Stomach smooth muscle (tissue), 2 donors: Measurements from ENCODE around the gene KLHL7.
"Not testable (repeated sequence)": the region's sequence is repeated elsewhere in the genome, so short reads cannot be mapped to it uniquely, and the experiment has no call there.

Source experiments
- H3K27ac ChIP-seq: one replicate; pipeline ENCODE4 v1.7.0; 2013; ENCODE audit warnings: mild to moderate bottlenecking, low read length, inconsistent platforms
- H3K27me3 ChIP-seq, 2 donors: one replicate each; pipeline ENCODE4 v1.7.0; 2013; ENCODE audit warnings: low read length in 2 of 2; ENCODE audit not compliant: insufficient read depth in 2 of 2, control insufficient read depth in 1 of 2
- H3K36me3 ChIP-seq, 2 donors: one replicate each; pipeline ENCODE4 v1.7.0; 2013; ENCODE audit warnings: low read length in 2 of 2; ENCODE audit not compliant: control insufficient read depth in 2 of 2, insufficient read depth in 2 of 2
- H3K4me1 ChIP-seq: one replicate; pipeline ENCODE4 v1.7.0; 2013; ENCODE audit warnings: low read length; ENCODE audit not compliant: control insufficient read depth, insufficient read depth
- H3K4me3 ChIP-seq, 2 donors: one replicate each; pipeline ENCODE4 v1.7.0; 2013; ENCODE audit warnings: low read length in 2 of 2
- H3K9ac ChIP-seq, 2 donors: one replicate each; pipeline ENCODE4 v1.7.0; 2013; ENCODE audit warnings: low read length in 2 of 2, mild to moderate bottlenecking in 1 of 2
- H3K9me3 ChIP-seq, 2 donors: one replicate each; pipeline ENCODE4 v1.7.0; 2013; ENCODE audit warnings: low read length in 2 of 2; ENCODE audit not compliant: control insufficient read depth in 2 of 2
- donor health status: healthy.
- donor health status: Pancreatic carcinoma.

Gene KLHL7

DNA sequence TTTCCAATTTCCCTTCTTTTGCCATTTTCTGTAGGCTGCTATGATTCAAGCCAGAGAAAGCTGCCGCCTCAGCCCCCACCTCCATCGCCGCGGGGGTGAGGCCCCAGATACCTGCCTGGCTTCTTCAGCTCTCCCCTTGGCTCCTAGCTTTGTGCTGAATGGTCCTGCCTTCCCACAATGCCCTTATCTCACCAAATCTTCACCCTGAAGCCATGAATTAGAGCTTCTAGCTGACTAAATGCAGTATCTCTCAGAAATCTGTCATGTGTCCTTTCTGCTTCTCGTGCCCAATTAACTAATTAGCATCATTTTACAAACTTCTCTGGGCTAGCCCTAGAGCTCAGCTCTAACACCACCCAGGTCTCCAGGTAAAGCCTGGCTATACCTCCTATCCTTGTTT is 108.8 kb downstream of the KLHL7 start:
- Histone ChIP-seq H3K27me3 (no peaks in the 10 kb centered on the region), H3K9ac (no peak overlapping the region), H3K36me3 (no peaks in the 10 kb centered on the region), H3K4me1 (no peaks in the 10 kb centered on the region), H3K4me3 (no peak overlapping the region), H3K9me3 (no peaks in the 10 kb centered on the region), H3K27ac (no peak overlapping the region)

- Histone ChIP-seq H3K9ac (no peak overlapping the region), H3K36me3 (no peaks in the 10 kb centered on the region), H3K4me1 (no peaks in the 10 kb centered on the region), H3K27me3 (no peaks in the 10 kb centered on the region), H3K9me3 (no peaks in the 10 kb centered on the region), H3K27ac (no peak overlapping the region), H3K4me3 (no peak overlapping the region)
Observed at GRCh38 chr7:23214938-23215337, 109.4 kb downstream of the KLHL7 start.

DNA sequence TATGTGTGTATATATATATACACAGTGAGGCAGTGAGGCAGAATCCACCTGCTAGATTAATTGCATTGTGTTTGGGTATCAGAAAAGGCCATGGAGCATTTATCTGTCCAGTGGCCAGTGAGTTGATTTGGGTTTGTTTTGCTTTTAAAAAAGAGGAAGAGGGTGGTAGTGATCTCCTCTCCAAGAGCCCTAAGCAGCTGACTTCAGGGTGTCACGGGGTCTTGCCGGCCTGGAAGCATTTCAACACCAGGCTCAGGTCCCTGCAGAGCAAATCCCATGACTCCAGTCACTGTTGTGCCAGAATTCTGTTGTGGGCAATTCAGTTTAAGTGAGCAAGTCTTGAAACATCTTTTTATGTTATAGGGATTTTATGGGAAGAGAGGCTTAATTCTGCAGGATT is 110.4 kb downstream of the KLHL7 start:
- no peak overlapping the region for H3K4me3 ChIP-seq
- H3K9ac ChIP-seq = no peak overlapping the region
- H3K9me3 ChIP-seq = no peaks in the 10 kb centered on the region
- no peaks in the 10 kb centered on the region for H3K4me1 ChIP-seq
- H3K27me3 ChIP-seq = no peaks in the 10 kb centered on the region
- no peak overlapping the region for H3K27ac ChIP-seq
- no peaks in the 10 kb centered on the region for H3K36me3 ChIP-seq

DNA sequence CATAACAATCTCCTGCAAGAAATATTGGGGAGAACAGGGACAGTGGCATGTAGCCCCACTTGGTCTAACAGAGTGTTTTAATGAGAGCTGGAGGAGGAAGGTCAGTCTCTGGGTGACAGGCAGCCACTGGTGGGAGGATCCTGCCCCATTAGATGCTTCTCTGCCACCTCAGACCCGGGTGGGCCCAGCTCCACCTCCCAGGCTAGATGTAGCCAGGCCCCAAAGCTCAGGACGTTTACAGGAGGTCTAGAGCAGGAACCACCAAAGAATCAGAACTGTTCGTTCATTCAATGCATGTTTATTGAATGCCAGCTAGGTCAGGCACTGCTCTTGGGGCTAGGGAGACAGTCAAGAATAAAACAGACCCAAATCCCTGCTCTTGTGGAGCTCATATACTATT is 112.6 kb downstream of the KLHL7 start:
- no peaks in the 10 kb centered on the region for H3K27me3 ChIP-seq

DNA sequence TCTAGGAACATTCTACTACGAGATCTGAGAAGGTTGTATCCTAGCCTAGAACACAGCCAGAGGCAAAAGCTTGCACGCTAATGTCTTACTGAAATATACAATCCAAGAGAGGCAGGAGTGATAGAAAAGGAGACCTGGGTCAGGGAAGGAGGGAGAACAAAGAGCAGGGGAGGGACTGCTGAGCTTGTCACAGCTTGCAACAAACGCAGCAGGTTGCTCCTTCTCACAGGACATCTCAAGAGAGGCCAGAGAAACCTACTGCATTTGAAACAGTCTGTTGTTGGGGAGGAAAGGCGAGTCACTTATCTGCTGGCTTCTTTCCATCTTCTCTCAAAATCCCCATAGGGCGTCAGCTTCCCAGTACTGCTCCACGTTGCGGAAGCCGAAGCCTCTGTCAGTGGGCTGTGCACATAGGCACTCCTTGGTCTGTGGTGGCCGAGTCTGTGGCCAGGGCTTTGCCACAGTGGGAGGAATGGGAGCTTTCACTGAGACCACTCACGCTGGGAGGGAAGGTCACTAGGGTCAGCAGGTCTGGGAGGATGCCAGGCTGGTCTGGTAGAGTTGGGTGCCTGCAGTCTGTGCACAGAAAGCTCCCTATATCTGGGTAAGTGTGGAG is 115.2 kb downstream of the KLHL7 start:
- no peak overlapping the region for H3K4me3 ChIP-seq
- no peak overlapping the region for H3K27ac ChIP-seq
- no peaks in the 10 kb centered on the region for H3K27me3 ChIP-seq
- no peak overlapping the region for H3K9ac ChIP-seq
- no peaks in the 10 kb centered on the region for H3K36me3 ChIP-seq
- no peaks in the 10 kb centered on the region for H3K9me3 ChIP-seq
- H3K4me1 ChIP-seq = no peaks in the 10 kb centered on the region

More for the DNA sequence above, 112.6 kb downstream of the KLHL7 start:
- H3K27ac ChIP-seq = no peak overlapping the region
- H3K4me1 ChIP-seq = no peaks in the 10 kb centered on the region
- no peak overlapping the region for H3K9ac ChIP-seq
- H3K9me3 ChIP-seq = no peaks in the 10 kb centered on the region
- no peaks in the 10 kb centered on the region for H3K36me3 ChIP-seq
- H3K4me3 ChIP-seq = no peak overlapping the region

- Histone ChIP-seq H3K27ac (no peak overlapping the region), H3K4me3 (no peak overlapping the region), H3K9ac (no peak overlapping the region), H3K4me1 (no peaks in the 10 kb centered on the region), H3K36me3 (no peaks in the 10 kb centered on the region), H3K27me3 (no peaks in the 10 kb centered on the region), H3K9me3 (no peaks in the 10 kb centered on the region)
Observed at GRCh38 chr7:23222439-23223030, 117.0 kb downstream of the KLHL7 start.

GRCh38 chr7:23224364-23224763 is 118.8 kb downstream of the KLHL7 start:
- not testable (repeated sequence) for H3K4me3 ChIP-seq, H3K4me1 ChIP-seq, H3K36me3 ChIP-seq, H3K9ac ChIP-seq, H3K27me3 ChIP-seq, H3K9me3 ChIP-seq, H3K27ac ChIP-seq

- no peaks in the 10 kb centered on the region for H3K36me3 ChIP-seq
- peaks cover 0 to 5% of the 10 kb centered on the region in 2 donors for H3K9me3 ChIP-seq
- H3K27me3 ChIP-seq = no peaks in the 10 kb centered on the region
- H3K4me1 ChIP-seq = no peaks in the 10 kb centered on the region
- no peak overlapping the region for H3K27ac ChIP-seq
- H3K9ac ChIP-seq = no peak overlapping the region
- no peak overlapping the region for H3K4me3 ChIP-seq
Observed at GRCh38 chr7:23226844-23227450, 121.4 kb downstream of the KLHL7 start.
